Measurements from ENCODE around the gene CDK5R2. TPM values are rescaled to one million over a fixed set of nuclear protein-coding genes. Genes with fewer than 3 reads are reported as not detected.

The CDK5R2 gene
- total RNA-seq, 1 experiment from 2014 or later = 0.44 TPM

DNA sequence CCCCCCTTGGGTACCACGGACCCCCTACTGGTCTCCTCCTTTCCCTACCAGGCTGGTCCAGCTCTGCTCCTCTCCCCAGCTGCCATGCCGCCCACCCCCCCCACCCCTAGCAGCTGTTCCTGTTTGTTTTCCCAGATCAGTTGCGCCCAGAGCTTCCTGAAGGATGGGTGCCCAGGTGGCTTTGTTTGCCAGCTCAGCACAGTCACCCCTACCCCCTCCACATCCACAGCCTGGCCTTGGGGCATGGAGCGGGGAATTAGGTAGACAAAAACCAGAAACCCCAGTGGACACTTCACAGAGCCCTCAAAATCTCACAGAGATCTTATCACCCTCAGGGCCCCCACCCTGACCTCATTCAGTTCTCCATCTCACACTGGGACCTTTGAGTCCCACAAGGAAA, 37.5 kb downstream of the CDK5R2 start:
- DNase-seq (ENCODE audit: low read depth, low spot score) (no peak), ATAC-seq (no peak)
- intact Hi-C loops (cut with micrococcal nuclease) = loop anchor here (2.0 kb wide), 1 partner anchor 158 kb away; no protein-coding TSS in a partner anchor
- Histone ChIP-seq H3K36me3 (ENCODE audit: control insufficient read depth in 1 of 2, insufficient read depth in 2 of 2, low read length in 2 of 2) (no peaks in the 10 kb centered on the region), H4K20me1 (ENCODE audit: insufficient read depth) (no peaks in the 10 kb centered on the region), H3K4me2 (ENCODE audit: low read length) (peak overlapping the region; percentile 89; the same call in 1 of the 2 replicates), H3K9me2 (ENCODE audit: insufficient read depth) (no peaks in the 10 kb centered on the region), H2AFZ (ENCODE audit: low read depth, low read length, poor library complexity, severe bottlenecking) (no peak overlapping the region), H3K79me2 (ENCODE audit: insufficient read depth, low read length) (no peaks in the 10 kb centered on the region), H3K27ac (ENCODE audit: low read depth, low read length) (no peak overlapping the region), H3K4me3 (replicated peaks in 1 of 2; ENCODE audit: low read depth in 1 of 2, low read length in 2 of 2) (no peak overlapping the region), H3K9me3 (ENCODE audit: control insufficient read depth in 1 of 2, insufficient read depth in 1 of 2, low read depth in 1 of 2, low read length in 2 of 2) (no peaks in the 10 kb centered on the region), H3K27me3 (ENCODE audit: insufficient read depth, low read length) (no peaks in the 10 kb centered on the region), H3K9ac (ENCODE audit: low read length) (no peak overlapping the region), H3K4me1 (ENCODE audit: control insufficient read depth in 1 of 2, insufficient read depth in 2 of 2, low read length in 2 of 2) (peaks cover 7 to 29% of the 10 kb centered on the region in 2 experiments; a peak in 3 of 4 replicates)
- POLR2A ChIA-PET = no interaction called here
- RAD21 ChIA-PET (ENCODE audit: low non-redundant PET in 1 of 2, low total read pairs in 2 of 2, uncharacterized antibody in 2 of 2, unreplicated experiment in 2 of 2) = no interaction called here
- CTCF ChIA-PET = interaction anchor here (1.0 to 2.8 kb wide), 7 partner anchors 8 to 158 kb away, joined by 3 to 17 read pairs (median 3); no protein-coding TSS in a partner anchor
- TF ChIP-seq, protein P1, sequence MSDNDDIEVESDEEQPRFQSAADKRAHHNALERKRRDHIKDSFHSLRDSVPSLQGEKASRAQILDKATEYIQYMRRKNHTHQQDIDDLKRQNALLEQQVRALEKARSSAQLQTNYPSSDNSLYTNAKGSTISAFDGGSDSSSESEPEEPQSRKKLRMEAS (IDR thresholded peaks at IDR 0.05) = no peak
- TF ChIP-seq CEBPB (IDR thresholded peaks at IDR 0.05; ENCODE audit: low read depth) = no peak
- TF ChIP-seq ELF1 (IDR thresholded peaks at IDR 0.05; ENCODE audit: borderline replicate concordance, low read depth) = no peak
- no peak for TF ChIP-seq POLR2A (IDR thresholded peaks at IDR 0.05; ENCODE audit: borderline replicate concordance, extremely low read depth, insufficient read depth, insufficient read length)
- no peak for TF ChIP-seq FOSL1 (IDR thresholded peaks at IDR 0.05; ENCODE audit: low read depth)
- no peak for TF ChIP-seq ZFX (IDR thresholded peaks at IDR 0.05)
- no peak for TF ChIP-seq EZH2phosphoT487 (IDR thresholded peaks at IDR 0.05; ENCODE audit: borderline replicate concordance)
- TF ChIP-seq POLR2AphosphoS5 (IDR thresholded peaks at IDR 0.05; ENCODE audit: low read depth, low read length) = no peak
- TF ChIP-seq RAD21 (IDR thresholded peaks at IDR 0.05; ENCODE audit: low read depth) = no peak
- BruUV-seq (replicated peaks) = no TSS peak

- ChIA-PET POLR2A (no interaction called here), CTCF (interaction anchor here (1.0 to 1.4 kb wide), 3 partner anchors 18 to 61 kb away, joined by 3 to 4 read pairs (median 3); no protein-coding TSS in a partner anchor), RAD21 (ENCODE audit: low non-redundant PET in 1 of 2, low total read pairs in 2 of 2, uncharacterized antibody in 2 of 2, unreplicated experiment in 2 of 2) (no interaction called here)
- intact Hi-C loops (cut with micrococcal nuclease) = loop anchor here (2.0 kb wide), 1 partner anchor 157 kb away; no protein-coding TSS in a partner anchor
- no TSS peak for BruUV-seq (replicated peaks)
- DNase-seq (ENCODE audit: low read depth, low spot score) (no peak), ATAC-seq (no peak)
- Histone ChIP-seq H3K27ac (ENCODE audit: low read depth, low read length) (no peak overlapping the region), H3K9me2 (ENCODE audit: insufficient read depth) (no peaks in the 10 kb centered on the region), H3K36me3 (ENCODE audit: control insufficient read depth in 1 of 2, insufficient read depth in 2 of 2, low read length in 2 of 2) (no peaks in the 10 kb centered on the region), H3K4me1 (ENCODE audit: control insufficient read depth in 1 of 2, insufficient read depth in 2 of 2, low read length in 2 of 2) (peaks cover 9 to 37% of the 10 kb centered on the region in 2 experiments; a peak in 3 of 4 replicates), H4K20me1 (ENCODE audit: insufficient read depth) (no peaks in the 10 kb centered on the region), H3K4me2 (ENCODE audit: low read length) (no peak overlapping the region), H2AFZ (ENCODE audit: low read depth, low read length, poor library complexity, severe bottlenecking) (no peak overlapping the region), H3K27me3 (ENCODE audit: insufficient read depth, low read length) (no peaks in the 10 kb centered on the region), H3K4me3 (replicated peaks in 1 of 2; ENCODE audit: low read depth in 1 of 2, low read length in 2 of 2) (no peak overlapping the region), H3K9me3 (ENCODE audit: control insufficient read depth in 1 of 2, insufficient read depth in 1 of 2, low read depth in 1 of 2, low read length in 2 of 2) (no peaks in the 10 kb centered on the region), H3K79me2 (ENCODE audit: insufficient read depth, low read length) (no peaks in the 10 kb centered on the region), H3K9ac (ENCODE audit: low read length) (no peak overlapping the region)
- no peak for TF ChIP-seq ZNF274 (IDR thresholded peaks at IDR 0.05; ENCODE audit: low read depth, low read length)
- TF ChIP-seq FOSL1 (IDR thresholded peaks at IDR 0.05; ENCODE audit: low read depth) = no peak
- no peak for TF ChIP-seq SP1 (IDR thresholded peaks at IDR 0.05; ENCODE audit: low read depth)
- TF ChIP-seq TCF7L2 (IDR thresholded peaks at IDR 0.05; ENCODE audit: borderline replicate concordance, extremely low read depth, insufficient read depth, insufficient read length) = no peak
- no peak for TF ChIP-seq POLR2A (IDR thresholded peaks at IDR 0.05; ENCODE audit: borderline replicate concordance, extremely low read depth, insufficient read depth, insufficient read length)
- no peak for TF ChIP-seq POLR2AphosphoS5 (IDR thresholded peaks at IDR 0.05; ENCODE audit: low read depth, low read length)
- TF ChIP-seq, protein P1 (IDR thresholded peaks at IDR 0.05) = no peak
- no peak for TF ChIP-seq ZFX (IDR thresholded peaks at IDR 0.05)
- TF ChIP-seq SRF (IDR thresholded peaks at IDR 0.05; ENCODE audit: low read depth) = no peak
- TF ChIP-seq, protein P2, sequence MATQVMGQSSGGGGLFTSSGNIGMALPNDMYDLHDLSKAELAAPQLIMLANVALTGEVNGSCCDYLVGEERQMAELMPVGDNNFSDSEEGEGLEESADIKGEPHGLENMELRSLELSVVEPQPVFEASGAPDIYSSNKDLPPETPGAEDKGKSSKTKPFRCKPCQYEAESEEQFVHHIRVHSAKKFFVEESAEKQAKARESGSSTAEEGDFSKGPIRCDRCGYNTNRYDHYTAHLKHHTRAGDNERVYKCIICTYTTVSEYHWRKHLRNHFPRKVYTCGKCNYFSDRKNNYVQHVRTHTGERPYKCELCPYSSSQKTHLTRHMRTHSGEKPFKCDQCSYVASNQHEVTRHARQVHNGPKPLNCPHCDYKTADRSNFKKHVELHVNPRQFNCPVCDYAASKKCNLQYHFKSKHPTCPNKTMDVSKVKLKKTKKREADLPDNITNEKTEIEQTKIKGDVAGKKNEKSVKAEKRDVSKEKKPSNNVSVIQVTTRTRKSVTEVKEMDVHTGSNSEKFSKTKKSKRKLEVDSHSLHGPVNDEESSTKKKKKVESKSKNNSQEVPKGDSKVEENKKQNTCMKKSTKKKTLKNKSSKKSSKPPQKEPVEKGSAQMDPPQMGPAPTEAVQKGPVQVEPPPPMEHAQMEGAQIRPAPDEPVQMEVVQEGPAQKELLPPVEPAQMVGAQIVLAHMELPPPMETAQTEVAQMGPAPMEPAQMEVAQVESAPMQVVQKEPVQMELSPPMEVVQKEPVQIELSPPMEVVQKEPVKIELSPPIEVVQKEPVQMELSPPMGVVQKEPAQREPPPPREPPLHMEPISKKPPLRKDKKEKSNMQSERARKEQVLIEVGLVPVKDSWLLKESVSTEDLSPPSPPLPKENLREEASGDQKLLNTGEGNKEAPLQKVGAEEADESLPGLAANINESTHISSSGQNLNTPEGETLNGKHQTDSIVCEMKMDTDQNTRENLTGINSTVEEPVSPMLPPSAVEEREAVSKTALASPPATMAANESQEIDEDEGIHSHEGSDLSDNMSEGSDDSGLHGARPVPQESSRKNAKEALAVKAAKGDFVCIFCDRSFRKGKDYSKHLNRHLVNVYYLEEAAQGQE (IDR thresholded peaks at IDR 0.05; ENCODE audit: low read depth) = no peak
- no peak for TF ChIP-seq EZH2phosphoT487 (IDR thresholded peaks at IDR 0.05; ENCODE audit: borderline replicate concordance)
- no peak for TF ChIP-seq YY1 (IDR thresholded peaks at IDR 0.05; ENCODE audit: extremely low read depth, insufficient replicate concordance, low read depth, low read length)
- no peak for TF ChIP-seq CEBPB (IDR thresholded peaks at IDR 0.05; ENCODE audit: low read depth)
- no peak for TF ChIP-seq EGR1 (IDR thresholded peaks at IDR 0.05; ENCODE audit: low read depth)
These were observed 38.3 kb downstream of the CDK5R2 start for GRCh38 chr2:218997731-218998130.

Data from HCT116 (cell line).